MCF 10A (cell line): ENCODE results near the gene SCARB1. TPM values are rescaled to one million over a fixed set of nuclear protein-coding genes. Genes with fewer than 3 reads are reported as not detected.

ENCODE experiments used
- BruUV-seq: library from RNA; stranded (reverse); fragments of 400-500 nt; replicated peaks from 2 replicates; lab custom pipeline; 2021; lab: Mats Ljungman, UMichigan
- CTCF ChIA-PET: fragments of 300-600 bp; sonication (Branson Sonifier 250); formaldehyde crosslinking; extraction: SDS; loops from one replicate; lab custom pipeline; 2021; ENCODE audit warnings: antibody characterized with exemption, inconsistent platforms; lab: Yijun Ruan, JAX
- POLR2A ChIA-PET: fragments of 300-600, 350-650 bp; sonication (Branson Sonifier 250); formaldehyde crosslinking; extraction: SDS; loops from one replicate; lab custom pipeline; 2020; ENCODE audit warnings: antibody characterized with exemption, inconsistent platforms; lab: Yijun Ruan, JAX
- DNase-seq: peaks from one replicate; pipeline ENCODE4 v3.0.0-alpha.2; 2018; ENCODE audit not compliant: unreplicated experiment
- H3K27ac Mint-ChIP-seq: one replicate; pipeline ENCODE4 v1.8.0; 2022; ENCODE audit warnings: mild to moderate bottlenecking, low read depth, mixed read lengths; ENCODE audit not compliant: unreplicated experiment
- H3K27me3 Mint-ChIP-seq: one replicate; pipeline ENCODE4 v1.8.0; 2022; ENCODE audit warnings: mixed read lengths; ENCODE audit not compliant: insufficient read depth, unreplicated experiment
- H3K36me3 Mint-ChIP-seq: one replicate; pipeline ENCODE4 v1.8.0; 2022; ENCODE audit warnings: mild to moderate bottlenecking, moderate library complexity, mixed read lengths; ENCODE audit not compliant: insufficient read depth, unreplicated experiment
- H3K4me1 Mint-ChIP-seq: one replicate; pipeline ENCODE4 v1.8.0; 2022; ENCODE audit warnings: mixed read lengths; ENCODE audit not compliant: insufficient read depth, unreplicated experiment
- H3K4me3 Mint-ChIP-seq: one replicate; pipeline ENCODE4 v1.8.0; 2022; ENCODE audit warnings: mild to moderate bottlenecking, moderate library complexity, mixed read lengths; ENCODE audit not compliant: unreplicated experiment
- H3K9me3 Mint-ChIP-seq: one replicate; pipeline ENCODE4 v1.8.0; 2022; ENCODE audit warnings: mixed read lengths; ENCODE audit not compliant: unreplicated experiment
- CTCF ChIP-seq: fragments of 200-600 bp; IDR thresholded peaks from one replicate; pipeline ENCODE4 v1.8.0; 2022; ENCODE audit warnings: antibody characterized with exemption, mild to moderate bottlenecking; ENCODE audit not compliant: unreplicated experiment
- intact Hi-C: fragments of 100-400 bp; cut with micrococcal nuclease; formaldehyde crosslinking; loops from 2 replicates; pipeline ENCODE4 v1.14.1; 2022
- total RNA-seq: library from RNA; stranded (reverse); gene quantifications from 2 replicates; pipeline ENCODE4 v1.2.3, GENCODE V29; 2022

SCARB1 gene
- total RNA-seq, 1 experiment from 2014 or later: 71.0 TPM

DNA sequence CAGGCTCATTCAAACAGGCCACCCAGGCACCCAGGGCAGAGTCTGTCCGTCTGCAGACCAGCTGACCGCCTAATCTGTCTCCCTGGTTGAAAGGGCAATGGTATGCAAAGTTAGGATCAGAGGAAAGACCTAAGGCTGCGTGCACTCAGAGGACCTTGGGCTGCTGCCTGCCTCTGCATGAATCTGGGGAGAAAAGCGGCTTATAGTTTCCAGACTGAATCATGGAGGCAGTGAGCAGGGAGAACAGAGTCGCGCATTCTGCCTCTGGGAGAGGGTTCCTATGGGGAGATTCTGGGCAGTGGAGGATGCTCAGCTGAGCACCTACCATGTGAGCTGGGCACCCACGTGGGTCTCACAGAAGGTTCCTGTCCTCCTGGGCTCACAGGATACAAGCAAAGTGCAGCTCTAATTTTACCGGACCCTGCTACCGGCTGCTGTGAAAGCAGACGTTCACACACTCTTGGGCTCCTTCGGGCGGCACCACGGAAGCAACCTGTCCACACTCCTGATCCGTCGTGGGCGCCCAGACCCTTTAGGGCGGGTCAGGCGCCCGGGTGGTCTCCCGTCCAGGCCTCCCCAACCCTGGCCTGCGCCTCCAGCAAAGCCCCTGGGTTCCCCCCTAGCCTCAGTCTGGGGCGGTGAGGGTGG lies 772 bp downstream of the SCARB1 start:
- TSS peak; percentile 30 for BruUV-seq
- Mint-ChIP-seq H3K4me3 (peak overlapping the region; percentile 76), H3K27me3 (no peaks in the 10 kb centered on the region), H3K36me3 (peaks cover 7% of the 10 kb centered on the region), H3K27ac (peak overlapping the region; percentile 48), H3K9me3 (no peaks in the 10 kb centered on the region), H3K4me1 (peaks cover 29% of the 10 kb centered on the region)
- peak; percentile 48 for DNase-seq
- no peak for TF ChIP-seq CTCF
- ChIA-PET POLR2A (interaction anchor here (0.6 to 3.1 kb wide), 14 partner anchors 10 to 1343 kb away, joined by 3 to 22 read pairs (median 6); no protein-coding TSS in a partner anchor), CTCF (interaction anchor here (0.6 to 1.7 kb wide), 5 partner anchors 33 to 97 kb away, joined by 3 to 14 read pairs (median 3); no protein-coding TSS in a partner anchor)
- intact Hi-C loops: loop anchor here (1.0 to 2.0 kb wide), 4 partner anchors 35 to 88 kb away; no protein-coding TSS in a partner anchor

GRCh38 chr12:124861898-124862676 lies 1.6 kb downstream of the SCARB1 start:
- Mint-ChIP-seq H3K4me1 (peaks cover 22% of the 10 kb centered on the region), H3K4me3 (peak overlapping the region; percentile 76), H3K9me3 (no peaks in the 10 kb centered on the region), H3K27ac (peak overlapping the region; percentile 48), H3K36me3 (peaks cover 8% of the 10 kb centered on the region), H3K27me3 (no peaks in the 10 kb centered on the region)
- ChIA-PET POLR2A (interaction anchor here (0.6 to 3.1 kb wide), 16 partner anchors 8 to 1344 kb away, joined by 3 to 22 read pairs (median 5); partner anchors contain the start of gene UBC), CTCF (interaction anchor here (0.6 to 1.7 kb wide), 4 partner anchors 32 to 96 kb away, joined by 3 to 14 read pairs (median 3); no protein-coding TSS in a partner anchor)
- TF ChIP-seq CTCF: no peak
- no peak for DNase-seq
- intact Hi-C loops: loop anchor here (2.0 kb wide), 3 partner anchors 37 to 87 kb away; no protein-coding TSS in a partner anchor
- BruUV-seq: no TSS peak

GRCh38 chr12:124861492-124861891 lies 2.2 kb downstream of the SCARB1 start:
- CTCF ChIA-PET: interaction anchor here (1.5 to 1.7 kb wide), 2 partner anchors 43 to 45 kb away, joined by 3 to 5 read pairs; no protein-coding TSS in a partner anchor
- no peaks in the 10 kb centered on the region for H3K27me3 Mint-ChIP-seq
- TF ChIP-seq CTCF: no peak
- no TSS peak for BruUV-seq
- DNase-seq: peak; percentile 90
- H3K27ac Mint-ChIP-seq: no peak overlapping the region
- intact Hi-C loops: no loop called here
- peak overlapping the region; percentile 76 for H3K4me3 Mint-ChIP-seq
- H3K36me3 Mint-ChIP-seq: peaks cover 8% of the 10 kb centered on the region
- peaks cover 18% of the 10 kb centered on the region for H3K4me1 Mint-ChIP-seq
- POLR2A ChIA-PET: interaction anchor here (1.0 to 3.1 kb wide), 6 partner anchors 9 to 67 kb away, joined by 3 to 22 read pairs (median 4); partner anchors contain the start of gene UBC
- H3K9me3 Mint-ChIP-seq: no peaks in the 10 kb centered on the region
